Measurements from ENCODE around the gene FOXP4.

- TF ChIP-seq, protein P1, sequence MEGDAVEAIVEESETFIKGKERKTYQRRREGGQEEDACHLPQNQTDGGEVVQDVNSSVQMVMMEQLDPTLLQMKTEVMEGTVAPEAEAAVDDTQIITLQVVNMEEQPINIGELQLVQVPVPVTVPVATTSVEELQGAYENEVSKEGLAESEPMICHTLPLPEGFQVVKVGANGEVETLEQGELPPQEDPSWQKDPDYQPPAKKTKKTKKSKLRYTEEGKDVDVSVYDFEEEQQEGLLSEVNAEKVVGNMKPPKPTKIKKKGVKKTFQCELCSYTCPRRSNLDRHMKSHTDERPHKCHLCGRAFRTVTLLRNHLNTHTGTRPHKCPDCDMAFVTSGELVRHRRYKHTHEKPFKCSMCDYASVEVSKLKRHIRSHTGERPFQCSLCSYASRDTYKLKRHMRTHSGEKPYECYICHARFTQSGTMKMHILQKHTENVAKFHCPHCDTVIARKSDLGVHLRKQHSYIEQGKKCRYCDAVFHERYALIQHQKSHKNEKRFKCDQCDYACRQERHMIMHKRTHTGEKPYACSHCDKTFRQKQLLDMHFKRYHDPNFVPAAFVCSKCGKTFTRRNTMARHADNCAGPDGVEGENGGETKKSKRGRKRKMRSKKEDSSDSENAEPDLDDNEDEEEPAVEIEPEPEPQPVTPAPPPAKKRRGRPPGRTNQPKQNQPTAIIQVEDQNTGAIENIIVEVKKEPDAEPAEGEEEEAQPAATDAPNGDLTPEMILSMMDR (IDR thresholded peaks at IDR 0.05; ENCODE audit: low read depth, low read length), result no peak
- TF ChIP-seq EZH2phosphoT487 (IDR thresholded peaks at IDR 0.05; ENCODE audit: low read depth), result no peak
Observed at GRCh38 chr6:41503827-41504465, 42.2 kb upstream of the FOXP4 start.

All from OCI-LY3 (cell line).